EH (cell line): ENCODE data around the gene ARFGAP1.
A peak's percentile ranks its signal among the peaks of the same experiment; 100 is the strongest.

Experiments
- DNase-seq: peaks from one replicate; pipeline ENCODE4 v3.0.0-alpha.2; 2015; ENCODE audit warnings: low read depth

The ARFGAP1 gene

DNA sequence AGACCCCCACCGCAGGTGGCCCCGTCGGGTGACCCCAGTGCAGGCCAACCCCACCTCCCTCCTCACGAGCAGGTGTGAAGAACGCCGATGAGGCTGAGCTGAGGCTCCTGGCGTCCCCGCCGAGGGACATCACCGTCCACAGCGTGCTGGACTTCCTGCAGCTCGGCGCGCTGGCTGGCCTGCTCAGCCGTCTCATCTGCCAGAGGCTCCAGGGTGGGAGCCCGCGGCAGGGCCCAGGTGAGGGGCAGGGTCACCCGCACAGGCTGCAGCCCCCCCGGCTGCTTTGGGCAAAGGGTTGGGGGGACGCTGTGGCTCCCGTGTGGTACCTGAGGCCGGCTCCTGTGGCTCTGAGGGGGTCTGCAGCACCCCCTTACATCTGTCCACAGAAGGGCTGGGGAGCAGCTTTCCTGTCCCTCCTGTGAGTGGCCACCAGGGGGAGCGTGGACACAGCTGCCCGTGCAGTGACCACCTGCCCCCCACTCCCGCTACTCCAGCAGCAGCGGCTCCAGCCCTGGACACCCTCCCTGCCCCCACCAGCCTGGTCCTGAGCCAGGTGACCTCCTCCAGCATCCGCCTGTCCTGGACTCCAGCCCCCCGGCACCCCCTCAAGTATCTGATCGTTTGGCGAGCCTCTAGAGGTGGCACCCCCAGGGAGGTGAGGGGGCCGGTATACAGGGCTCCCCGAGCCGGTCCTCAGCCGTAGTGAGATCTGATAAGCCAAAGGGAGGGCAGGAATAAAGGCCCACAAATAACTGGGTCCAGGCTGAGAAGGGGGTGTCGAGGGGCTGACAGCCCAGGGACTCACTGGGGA is 36.9 kb downstream of the ARFGAP1 start:
- DNase-seq, result peak; percentile 50

DNA sequence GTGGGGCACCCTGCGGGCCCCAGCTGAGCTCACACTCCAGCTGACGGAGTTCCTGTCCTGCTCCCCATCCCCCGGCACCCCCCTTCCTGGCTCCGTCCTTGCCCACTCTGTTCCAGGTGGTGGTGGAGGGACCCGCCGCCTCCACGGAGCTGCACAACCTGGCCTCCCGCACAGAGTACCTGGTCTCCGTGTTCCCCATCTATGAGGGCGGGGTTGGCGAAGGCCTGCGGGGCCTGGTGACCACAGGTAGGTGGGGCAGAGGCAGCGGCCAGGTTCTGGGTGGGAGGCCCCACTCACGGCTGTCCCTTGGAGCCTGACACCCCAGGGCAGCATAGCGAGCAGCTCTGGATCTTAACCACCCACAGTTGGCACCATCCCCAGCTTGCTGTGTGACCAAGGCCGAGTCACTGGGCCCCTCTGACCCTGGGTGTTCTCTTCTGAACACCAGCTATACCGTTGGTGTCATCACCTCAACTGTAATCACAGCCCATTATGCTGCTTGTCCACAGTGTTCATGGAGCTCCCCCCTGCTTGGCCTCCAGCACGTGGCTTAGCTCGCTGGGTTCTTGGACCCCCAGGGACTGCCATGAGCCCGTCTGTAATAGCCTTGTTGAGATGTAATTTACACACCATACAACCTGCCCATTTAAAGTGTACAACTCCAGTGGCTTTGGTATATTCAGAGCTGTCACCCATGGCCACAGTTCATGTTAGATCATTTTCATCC is 37.8 kb downstream of the ARFGAP1 start:
- peak; percentile 32 for DNase-seq

DNA sequence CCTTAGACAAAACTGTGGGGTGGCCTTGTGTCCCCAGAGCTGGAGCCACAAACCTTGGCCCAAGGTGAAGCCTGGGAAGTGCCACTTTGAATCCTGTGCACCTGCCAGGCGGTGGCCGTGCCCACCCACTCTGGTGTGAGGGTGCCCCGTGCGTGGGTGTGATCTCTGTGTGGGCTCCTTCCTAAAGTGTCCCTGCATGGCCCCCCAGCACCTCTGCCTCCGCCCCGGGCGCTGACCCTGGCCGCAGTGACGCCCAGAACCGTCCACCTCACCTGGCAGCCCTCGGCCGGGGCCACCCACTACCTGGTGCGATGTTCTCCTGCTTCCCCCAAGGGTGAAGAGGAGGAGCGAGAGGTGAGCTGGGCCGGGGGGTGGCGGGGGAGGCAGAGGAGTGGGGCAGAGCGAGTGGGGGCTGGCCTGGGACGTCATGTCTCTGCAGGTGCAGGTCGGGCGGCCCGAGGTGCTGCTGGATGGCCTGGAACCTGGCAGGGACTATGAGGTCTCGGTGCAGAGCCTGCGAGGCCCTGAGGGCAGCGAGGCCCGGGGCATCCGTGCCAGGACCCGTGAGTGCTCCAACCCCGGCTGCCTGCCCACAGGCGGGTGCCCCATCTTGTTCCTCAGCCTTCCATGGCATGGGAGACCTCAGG is 38.7 kb downstream of the ARFGAP1 start:
- no peak for DNase-seq

DNA sequence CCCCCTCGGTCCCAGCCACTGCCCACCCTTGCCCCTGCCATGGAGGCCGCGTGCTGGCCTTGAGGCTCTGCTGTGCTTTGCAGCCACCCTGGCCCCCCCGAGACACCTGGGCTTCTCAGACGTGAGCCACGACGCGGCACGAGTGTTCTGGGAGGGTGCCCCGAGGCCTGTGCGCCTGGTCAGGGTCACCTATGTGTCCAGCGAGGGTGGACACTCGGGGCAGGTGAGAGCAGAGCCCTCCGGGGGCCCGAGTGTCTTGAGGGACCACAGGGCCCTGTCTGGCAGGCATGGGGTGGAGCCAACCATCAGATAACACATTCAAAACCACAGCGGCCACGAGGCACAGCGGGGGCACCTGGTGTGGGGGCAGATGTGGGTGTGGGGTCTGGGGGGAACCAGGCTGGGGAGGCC is 39.2 kb downstream of the ARFGAP1 start:
- DNase-seq, result no peak

DNA sequence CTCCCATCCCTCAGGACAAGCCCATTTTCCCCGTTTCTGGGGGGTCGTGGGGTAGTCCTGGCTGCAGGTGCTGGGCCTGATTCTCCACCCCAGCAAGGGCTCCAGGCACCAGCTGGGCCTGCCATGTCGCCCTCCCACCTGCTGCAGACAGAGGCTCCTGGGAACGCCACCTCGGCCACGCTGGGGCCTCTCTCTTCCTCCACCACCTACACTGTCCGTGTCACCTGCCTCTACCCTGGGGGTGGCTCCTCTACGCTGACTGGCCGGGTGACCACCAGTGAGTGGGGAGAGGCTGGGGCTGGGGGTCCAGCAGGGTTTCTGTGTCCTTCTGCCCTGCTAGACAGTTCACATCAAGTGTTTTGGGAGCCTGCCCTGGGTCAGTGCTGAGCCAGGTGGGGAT is 39.7 kb downstream of the ARFGAP1 start:
- no peak for DNase-seq

DNA sequence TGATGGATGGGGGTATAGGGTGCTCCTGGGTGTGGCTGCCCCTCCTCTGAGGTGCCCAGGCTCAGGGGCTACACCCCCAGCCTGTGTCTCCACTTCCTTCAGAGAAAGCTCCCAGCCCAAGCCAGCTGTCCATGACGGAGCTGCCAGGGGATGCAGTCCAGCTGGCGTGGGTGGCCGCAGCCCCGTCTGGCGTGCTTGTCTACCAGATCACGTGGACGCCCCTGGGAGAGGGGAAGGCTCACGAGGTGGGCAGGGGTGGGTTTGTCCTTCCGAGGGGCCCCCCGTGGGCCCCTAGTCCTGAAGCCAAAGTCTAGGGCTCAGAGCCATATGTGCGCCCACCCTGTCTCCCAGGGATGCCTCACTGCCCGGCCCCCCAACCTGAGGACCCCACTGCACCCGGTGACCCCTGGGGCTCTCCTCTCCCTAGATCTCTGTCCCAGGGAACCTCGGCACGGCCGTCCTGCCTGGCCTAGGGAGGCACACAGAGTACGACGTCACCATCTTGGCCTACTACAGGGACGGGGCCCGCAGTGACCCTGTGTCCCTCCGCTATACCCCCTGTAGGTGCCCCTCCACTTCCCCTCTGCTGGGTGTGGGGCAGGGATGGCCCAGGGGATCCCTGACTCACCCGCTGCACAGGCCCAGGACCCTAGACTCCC is 40.2 kb downstream of the ARFGAP1 start:
- DNase-seq, result no peak

DNA sequence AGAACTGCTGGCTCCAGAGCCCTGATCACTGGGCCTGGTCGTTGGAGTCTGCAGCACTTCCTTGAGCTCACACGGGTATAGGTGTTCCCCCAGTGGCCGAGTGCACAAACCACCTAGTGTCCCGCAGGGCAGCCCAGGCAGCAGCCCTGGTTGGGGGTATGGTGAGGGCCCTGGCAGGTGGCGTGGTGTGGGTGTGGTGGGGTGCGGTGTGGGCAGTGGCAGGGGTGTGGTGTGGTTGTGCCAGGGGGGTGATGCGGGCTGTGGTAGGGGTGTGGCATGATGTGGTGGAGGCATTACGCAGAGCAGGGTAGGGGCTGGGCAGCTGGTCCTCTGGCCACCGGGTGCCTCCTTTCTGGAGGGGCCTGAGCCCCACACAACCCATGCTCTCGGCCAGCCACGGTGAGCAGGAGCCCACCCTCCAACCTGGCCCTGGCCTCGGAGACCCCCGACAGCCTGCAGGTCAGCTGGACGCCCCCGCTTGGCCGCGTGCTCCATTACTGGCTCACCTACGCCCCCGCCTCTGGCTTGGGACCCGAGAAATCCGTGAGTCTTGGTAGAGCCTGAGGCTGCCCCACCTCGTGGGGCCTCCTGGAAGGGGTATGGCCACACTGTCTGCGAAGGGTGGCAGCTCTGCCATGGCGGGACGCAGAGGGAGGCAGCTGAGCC is 40.9 kb downstream of the ARFGAP1 start:
- DNase-seq, result no peak

DNA sequence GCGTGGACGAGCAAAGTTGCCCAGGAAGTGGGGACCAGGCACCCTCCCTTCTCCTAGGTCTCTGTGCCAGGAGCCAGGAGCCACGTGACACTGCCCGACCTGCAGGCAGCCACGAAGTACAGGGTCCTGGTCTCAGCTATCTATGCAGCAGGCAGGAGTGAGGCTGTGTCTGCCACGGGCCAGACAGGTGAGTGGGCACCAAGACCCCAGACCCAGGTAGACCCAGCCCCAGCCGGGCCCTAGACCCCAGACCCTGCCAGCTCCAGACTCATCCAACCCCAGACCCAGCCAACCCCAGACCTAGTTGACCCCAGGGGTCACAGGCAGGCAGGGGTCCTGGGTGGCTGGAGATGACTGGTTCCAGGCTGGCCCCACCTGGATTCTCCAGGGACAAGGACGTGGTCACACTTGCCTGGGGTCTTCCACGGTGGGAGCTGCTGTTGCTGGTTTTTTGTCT is 41.4 kb downstream of the ARFGAP1 start:
- DNase-seq, result no peak

DNA sequence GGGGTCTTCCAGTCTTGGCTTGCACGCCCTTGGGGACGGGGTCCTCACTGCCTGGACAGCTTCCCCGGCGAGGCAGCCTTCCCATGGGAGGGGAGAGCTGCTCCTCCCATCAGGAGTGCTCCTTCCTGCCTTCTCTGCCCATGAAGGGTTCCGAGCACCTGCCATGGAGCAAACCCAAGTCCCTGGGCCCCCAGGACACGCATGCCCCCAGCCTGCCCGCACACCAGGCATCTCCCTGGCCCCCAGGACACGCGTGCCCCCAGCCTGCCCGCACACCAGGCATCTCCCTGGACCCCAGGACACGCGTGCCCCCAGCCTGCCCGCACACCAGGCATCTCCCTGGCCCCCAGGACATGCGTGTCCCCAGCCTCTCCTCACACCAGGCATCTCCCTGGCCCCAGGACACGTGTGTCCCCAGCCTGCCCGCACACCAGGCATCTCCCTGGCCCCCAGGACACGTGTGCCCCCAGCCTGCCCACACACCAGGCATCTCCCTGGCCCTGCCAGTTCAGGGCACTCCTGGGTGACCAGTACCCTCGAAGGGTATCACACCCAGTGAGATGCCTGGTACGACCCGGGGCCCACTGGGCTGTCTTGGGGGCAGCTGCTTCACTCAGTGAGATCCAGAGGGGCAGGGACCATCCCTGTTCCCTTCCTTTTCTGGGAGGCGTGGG is 42.1 kb downstream of the ARFGAP1 start:
- no peak for DNase-seq

DNA sequence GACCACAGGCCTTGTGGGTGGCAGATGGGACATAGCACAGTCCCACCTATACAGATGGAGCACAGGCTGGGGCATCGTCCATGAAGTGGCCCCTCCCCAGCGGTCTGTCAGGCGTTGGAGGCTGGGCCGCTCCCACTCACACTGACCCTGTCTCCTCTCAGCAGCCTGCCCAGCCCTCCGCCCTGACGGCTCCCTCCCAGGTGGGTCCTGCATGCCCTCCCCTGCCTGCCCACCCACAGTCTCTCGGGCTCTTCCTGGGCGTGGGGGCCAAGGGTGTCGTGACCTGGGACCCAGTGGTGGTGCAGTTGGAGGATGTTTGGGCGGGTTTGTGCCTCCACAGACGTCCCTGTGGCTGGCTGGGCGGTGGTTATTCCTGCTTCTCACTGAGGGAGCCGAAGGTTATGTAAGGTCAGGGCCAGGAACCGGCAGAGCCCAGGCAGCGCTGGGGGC is 42.7 kb downstream of the ARFGAP1 start:
- no peak for DNase-seq

DNA sequence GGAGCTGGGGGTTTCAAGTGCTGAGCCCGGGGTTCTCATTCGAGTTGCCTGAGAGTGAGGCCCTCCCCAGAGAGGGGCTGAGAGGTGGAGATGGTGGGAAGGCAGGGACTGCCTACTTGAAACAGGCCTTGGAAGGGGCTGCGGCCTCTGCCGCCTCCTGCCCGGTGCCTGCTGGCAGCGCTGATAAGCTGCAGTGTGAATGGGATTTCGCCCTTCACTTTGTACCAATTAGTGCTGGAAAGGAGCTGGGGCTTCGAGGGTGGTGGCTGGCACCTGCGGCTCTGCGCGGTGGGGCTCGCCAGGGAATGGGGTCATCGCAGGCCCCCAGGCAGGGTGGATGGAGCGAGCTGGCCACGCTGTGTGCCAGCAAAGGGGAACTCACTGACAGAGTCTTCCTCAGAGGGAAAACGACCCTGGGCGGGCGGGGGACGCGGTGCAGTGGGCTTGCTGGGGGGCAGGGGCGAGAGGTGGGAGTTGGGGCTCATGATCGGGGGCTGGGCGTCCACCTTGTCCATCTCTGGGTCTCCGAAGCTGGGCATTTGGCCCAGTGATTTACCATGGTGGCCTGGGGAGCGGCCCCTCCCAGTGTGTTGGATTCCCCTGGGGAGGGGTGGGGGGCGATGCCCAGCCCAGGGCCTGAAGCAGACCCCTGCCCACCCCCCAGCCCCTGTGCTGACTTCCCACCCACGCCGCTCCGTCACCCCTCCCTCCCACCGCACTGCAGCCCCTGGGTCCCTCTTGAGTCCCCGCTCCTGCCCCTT is 43.3 kb downstream of the ARFGAP1 start:
- DNase-seq, result no peak

DNA sequence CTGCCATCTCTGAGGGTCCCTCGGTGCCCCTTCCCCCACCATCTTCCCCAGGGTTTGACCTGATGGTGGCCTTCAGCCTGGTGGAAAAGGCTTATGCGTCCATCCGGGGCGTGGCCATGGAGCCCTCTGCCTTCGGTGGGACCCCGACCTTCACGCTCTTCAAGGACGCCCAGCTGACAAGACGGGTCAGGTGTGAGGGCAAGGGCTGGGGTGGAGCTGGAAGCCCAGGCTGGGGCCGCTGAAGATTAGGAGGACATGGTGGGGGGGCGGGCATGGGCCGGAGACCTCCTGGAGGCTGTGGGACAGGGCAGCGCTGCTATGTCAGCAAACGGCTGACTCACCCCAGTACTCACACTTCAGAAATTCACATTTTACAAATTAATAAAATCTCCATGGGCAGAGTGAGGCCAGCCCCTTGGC is 43.9 kb downstream of the ARFGAP1 start:
- DNase-seq, result no peak

DNA sequence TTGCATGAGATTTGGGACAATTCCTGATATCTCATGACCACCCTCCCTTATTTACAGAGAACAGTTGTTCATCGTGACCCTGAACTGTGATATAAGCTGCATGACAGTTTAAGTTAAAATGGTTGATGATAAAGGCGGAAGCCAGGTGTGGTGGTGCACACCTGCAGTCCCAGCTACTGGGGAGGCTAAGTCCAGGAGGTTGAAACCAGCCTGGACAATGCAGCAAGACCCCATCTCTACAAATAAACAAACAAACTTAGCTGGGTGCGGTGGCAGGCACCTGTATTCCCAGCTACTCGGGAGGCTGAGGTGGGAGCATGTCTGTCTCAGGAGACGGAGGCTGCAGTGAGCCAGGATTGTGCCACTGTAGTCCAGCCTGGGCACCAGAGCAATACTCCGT is 44.4 kb downstream of the ARFGAP1 start:
- DNase-seq, result no peak

DNA sequence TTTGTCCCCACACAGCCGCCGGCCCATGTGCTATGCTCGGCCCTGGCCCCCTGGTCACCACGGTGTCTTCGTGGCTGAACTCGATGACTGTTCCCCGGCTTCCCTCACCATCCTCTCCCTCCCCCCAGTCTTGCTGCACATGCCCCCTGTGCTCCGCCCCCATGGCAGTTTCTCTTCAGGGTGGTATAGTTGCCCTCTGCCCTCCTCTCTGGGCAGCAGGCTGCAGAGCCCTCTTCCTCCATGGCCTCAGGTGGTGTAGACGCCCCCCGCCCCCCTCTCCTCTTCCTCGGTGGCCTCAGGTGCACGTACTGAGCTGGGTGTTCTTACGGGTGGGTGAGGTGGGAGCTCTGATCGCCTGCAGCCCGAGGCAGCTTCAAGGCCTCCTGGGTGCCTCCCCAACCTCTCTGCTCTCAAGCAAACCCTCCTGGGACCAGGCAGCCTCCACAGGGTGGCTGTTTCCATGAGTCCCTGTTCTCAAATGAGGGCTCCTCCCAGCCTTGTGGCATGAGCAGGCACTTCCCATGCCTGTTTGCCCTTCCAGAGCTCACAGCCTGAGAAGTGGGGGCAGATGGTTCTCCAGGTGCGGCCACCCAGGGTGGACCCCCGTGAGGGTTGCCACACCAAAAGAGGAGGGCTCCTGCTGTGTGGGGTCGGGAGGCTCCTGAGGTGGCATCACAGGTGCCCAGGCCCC is 45.1 kb downstream of the ARFGAP1 start:
- DNase-seq, result no peak

DNA sequence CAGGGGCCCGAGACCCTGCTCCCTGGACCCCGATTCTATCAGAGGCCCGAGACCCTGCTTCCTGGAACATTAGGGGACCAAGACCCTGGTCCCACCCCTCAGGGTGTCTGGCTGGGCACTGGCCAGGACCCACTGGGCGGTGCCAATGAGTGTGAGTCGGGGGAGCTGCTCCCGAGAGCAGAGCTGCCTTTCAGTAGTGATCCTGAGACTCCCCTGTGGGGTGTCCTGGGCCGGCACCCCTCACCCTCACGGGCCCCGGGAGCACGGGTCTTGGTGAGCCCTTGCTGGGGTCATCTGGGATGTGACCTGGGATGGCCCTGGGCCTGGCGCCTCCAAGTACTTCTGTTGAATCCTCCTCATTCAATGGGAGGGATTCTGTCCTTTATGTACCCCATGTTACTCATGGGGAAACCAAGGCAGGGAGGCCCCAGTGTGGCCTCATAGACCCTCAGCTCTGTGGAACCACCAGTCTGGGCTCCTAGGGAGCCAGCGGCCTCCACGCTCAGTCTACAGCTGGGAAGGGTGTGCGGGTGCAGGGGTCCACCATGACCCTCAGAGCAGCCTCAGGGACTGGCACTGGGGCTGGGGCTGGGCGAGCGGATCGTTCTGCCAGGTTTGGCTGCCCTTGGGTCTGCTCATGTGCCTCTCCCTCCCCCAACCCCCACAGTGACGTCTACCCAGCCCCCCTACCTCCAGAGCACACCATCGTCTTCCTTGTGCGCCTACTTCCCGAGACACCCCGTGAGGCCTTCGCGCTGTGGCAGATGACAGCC is 46.0 kb downstream of the ARFGAP1 start:
- no peak for DNase-seq

DNA sequence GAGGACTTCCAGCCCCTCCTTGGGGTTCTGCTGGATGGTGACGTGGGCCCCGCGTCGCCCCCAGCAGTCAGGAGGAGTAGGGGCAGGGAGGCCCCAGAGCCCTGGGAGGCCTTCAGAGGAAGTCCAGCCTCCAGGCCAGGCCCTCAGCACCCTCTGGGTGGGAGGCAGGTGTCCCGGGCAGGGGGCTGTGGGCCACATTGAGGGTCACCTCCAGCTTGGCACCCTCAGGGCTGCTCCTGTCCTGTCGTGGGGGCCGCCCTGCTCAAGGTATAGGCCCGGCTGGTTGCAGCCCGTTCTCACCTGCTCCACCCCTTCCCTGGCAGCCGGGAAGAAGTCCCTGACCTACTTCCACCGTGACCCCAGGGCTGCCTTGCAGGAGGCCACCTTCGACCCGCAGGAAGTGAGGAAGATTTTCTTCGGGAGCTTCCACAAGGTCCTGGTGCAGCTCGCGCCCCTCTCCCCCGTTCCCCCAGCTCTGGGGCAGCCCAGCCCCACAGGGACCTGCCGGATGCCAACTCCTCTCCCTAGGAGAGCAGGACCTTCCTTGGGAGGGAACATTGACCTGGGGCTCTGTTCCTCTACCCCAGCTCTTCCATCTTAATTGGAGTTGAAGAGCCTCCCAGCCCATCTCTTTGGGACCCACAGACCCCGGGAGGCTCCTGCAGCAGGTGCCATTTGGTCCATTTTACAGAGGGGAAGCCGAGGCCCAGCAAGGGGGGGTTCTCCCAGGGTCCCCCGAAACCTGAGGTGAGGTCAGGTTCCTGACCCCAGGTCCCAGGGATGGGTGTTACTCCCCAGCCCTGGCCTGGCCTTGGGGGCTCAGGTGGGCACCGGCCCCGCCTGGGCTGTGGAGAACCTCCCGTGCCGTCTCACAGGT is 46.8 kb downstream of the ARFGAP1 start:
- DNase-seq, result no peak

DNA sequence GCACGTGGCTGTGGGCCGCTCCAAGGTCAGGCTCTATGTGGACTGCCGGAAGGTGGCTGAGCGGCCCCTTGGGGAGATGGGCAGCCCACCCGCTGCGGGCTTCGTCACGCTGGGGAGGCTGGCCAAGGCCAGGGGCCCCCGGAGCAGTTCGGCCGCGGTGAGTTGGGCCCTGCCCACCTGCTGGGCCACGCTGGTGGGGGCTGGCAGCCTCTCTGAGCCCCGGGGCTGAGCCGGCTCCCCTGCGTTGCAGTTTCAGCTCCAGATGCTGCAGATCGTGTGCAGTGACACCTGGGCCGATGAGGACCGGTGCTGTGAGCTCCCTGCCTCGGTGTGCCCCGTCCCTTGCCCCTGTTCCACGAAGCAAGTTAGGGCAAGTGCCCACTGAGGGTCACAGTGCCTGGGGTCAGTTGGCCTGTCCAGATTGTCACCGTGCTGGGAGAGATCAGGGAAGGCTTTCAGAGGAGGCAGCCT is 47.5 kb downstream of the ARFGAP1 start:
- DNase-seq, result no peak

DNA sequence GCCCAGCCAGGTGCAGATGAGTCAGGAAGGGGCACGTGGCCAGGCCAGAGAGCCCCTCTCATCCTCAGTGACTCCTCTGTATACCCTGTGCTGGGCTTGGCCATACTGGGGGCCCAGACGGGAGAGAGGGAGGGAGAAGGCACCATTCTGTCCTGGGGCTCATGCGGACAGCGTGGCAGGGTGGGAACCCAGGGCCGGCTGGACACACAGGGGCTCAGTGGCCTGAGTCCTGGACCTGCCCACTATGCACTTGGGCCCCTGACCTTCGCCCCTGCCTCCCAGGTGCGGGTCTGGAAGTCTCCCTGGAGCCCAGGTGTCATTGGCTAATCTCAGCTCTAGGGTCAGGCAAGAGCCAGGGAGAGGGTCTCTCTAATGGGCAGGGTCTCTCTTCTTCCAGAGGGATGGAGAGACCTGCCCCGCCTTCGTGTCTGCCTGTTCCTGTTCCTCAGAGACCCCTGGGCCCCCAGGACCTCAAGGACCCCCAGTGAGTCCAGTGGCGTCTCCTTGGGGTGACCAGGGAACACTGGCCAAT is 48.1 kb downstream of the ARFGAP1 start:
- no peak for DNase-seq
